Activated CD8-positive, alpha-beta memory T cell treated with anti-CD3 and anti-CD28 coated beads for 1 hour (primary cell): ENCODE results near the gene LRTM1.

Experiments
- DNase-seq, 2 donors: peaks; one replicate each; pipeline ENCODE4 v3.0.0-alpha.2; 2020; ENCODE audit warnings: low read depth in 1 of 2; ENCODE audit errors: extremely low read depth in 1 of 2

LRTM1 gene

DNA sequence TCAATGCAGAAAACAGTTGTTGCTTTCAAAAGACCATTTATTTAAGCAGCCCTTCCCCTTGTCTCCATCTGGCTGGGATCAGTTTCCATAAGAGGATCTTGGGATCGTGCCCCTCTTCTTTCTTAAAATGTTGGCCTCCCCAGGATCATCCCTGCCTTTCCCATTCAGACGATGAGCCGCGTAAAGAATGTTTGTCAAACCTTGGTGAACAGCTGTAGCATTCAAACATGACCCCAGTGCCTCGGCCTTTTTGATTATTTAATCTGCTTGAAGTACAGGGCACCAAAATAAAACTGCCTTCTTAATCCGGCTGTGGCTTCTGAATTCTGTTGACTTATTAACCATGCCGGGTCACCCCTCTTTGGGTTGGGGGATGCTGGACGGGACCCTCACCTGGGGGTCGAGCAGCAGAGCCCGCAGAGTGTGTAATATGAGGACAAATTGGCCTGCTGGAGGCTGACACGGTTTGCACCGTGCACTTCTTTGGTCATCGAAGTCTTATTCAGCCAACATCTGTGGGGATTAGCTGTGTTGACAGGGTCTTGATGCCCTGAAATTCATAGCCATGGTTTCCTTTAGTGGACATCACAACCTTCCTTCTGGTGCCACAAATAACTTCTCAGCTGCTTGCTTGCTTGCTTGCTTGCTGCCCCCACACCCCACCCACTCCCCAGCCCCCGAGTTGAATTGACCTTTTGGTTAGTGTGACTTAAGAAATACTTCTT lies at the start of gene LRTM1:
LRTM1 (minus strand) TSS at position 14 of the 725 bp plus-strand sequence. CDS start 148 bp downstream, outside the sequence.
- DNase-seq = no peak

DNA sequence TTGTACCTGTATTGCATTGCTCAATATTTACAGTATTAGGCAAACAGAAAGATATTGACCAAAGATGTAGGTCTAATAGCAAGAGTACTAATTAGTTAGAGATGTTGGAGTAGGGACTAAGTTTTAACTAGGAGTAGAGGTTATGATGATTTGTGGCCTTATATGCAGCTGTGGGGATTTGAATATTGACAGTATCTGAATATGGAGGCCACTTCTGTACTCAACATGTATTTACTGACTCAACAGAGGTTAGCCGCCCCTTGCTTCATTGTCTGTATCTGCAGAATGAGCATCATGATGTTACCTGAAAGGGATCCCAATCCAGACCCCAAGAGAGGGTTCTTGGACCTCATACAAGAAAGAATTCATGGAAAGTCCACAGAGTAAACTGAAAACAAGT lies 49.6 kb upstream of the LRTM1 start:
- no peak for DNase-seq

DNA sequence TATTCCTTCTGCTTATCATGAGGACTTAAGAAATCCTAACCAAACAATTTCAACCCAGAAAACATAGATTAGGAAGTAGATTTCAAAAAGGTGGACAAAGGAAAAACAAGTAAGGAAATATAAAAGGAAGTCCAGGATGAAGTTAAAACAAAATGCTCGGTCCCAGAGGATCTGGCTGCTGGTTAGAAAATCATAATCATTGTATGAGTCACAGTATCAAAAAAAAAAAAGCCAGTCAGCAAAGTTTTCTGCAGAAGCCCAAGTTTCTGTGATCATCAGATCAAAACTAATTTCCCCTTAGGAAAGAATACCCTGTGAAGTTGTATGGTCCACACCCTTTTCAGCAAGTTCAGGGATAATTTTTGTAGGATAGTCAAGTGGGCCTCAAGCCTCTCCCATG lies 43.0 kb upstream of the LRTM1 start:
- no peak for DNase-seq

DNA sequence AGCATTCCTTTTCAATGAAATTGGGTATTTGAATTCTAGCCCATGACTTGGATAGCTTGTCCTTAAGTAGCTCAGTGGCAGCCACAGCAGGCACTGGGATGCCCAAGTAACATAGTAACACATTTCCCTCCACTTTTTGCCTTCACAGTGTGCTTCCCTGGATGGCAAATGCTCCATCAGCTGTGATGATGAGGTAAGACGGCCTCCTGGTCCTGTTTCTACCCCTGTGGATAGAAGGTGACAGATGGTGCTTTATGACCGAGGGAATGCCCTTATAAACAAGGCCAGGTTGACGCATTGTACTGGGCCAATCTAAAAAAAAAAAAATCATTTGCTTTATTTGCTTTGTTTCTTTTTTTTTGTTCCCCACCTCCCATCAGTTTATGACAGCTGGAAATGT lies 41.8 kb upstream of the LRTM1 start:
- DNase-seq = no peak

GRCh38 chr3:54968546-54969172 lies 40.8 kb upstream of the LRTM1 start:
- DNase-seq = no peak

- no peak for DNase-seq
These were observed 39.9 kb upstream of the LRTM1 start for GRCh38 chr3:54967731-54968161.

GRCh38 chr3:54966979-54967378 lies 39.1 kb upstream of the LRTM1 start:
- DNase-seq = no peak

DNA sequence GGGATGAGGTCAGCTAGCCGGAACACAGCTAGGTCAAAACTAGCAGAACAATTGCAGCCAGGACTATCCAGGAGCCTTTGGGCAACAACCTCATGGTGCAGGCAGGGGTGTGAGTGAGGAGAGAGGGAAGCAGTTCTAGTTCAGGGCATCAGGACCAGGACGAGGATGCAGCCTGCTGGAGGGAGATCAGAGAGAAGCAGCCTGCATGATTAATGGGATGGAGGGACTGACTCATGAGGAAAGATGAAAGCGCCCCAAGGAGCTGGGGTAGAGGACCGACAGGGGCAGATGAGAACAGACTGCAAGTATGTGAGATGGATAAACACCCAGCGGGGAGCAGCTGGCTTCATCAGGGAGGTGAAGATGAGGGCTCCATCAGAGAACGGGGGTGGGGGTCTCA lies 37.9 kb upstream of the LRTM1 start:
- DNase-seq = no peak

DNA sequence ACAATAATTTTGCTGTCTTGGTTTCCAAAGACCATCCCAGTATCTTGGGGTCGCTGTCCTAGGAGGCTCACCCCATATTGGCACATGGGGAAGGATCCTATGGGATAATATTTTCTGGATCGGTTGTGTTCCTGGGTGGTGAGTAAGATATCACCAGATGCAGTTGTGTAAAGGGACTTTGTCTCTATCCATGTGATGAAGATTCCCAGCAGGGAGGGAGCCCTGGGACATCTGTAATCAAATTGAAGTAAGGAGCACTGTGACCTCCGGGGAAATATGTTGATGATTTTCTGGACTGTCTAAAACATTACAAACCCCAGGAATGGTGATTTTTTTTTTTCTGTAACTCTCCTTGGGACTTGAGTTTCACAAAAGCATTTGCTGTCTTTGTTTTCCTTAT lies 36.2 kb upstream of the LRTM1 start:
- no peak for DNase-seq

DNA sequence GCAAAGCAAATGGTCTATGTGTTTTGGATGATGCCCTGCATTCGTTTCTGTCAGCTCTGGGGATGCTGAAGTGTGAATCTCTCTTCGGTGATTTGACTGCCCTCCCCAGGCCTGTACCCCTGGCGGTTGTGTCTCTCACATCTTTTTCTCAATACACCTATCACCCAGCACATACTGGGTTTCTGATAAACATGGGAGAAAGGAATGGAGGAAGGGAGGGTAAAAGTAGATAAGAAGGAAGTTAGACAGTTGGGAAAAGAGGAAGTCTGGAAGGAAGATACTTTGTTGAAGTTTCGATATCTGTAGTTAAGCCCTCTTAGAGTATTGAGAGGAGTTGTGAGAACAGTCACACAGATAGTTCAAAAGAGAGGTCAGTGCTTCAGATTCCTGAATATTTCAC lies 35.8 kb upstream of the LRTM1 start:
- no peak for DNase-seq

- no peak for DNase-seq
These were observed 34.3 kb upstream of the LRTM1 start for GRCh38 chr3:54962200-54962599.

DNA sequence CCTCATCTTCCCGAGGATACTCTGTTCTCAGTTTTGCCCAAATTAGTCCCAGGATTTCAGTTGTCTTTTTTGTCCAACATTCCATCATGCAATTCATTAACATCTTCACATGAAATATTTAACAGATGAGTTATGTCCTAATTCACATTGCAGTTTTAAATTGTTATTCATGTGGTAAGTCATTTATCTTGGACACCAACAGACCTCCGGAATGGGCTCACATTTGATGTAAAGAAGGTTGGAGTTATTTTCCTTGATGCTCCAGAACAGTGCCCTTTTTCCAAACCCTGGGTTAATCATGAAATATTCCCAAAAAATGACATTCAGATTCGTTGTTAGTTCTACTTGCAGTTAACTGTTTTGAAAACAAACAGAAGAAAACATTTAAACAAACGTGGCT lies 32.8 kb upstream of the LRTM1 start:
- no peak for DNase-seq

GRCh38 chr3:54960082-54960481 lies 32.2 kb upstream of the LRTM1 start:
- no peak for DNase-seq

- DNase-seq = no peak
These were observed 29.9 kb upstream of the LRTM1 start for GRCh38 chr3:54957711-54958110.

DNA sequence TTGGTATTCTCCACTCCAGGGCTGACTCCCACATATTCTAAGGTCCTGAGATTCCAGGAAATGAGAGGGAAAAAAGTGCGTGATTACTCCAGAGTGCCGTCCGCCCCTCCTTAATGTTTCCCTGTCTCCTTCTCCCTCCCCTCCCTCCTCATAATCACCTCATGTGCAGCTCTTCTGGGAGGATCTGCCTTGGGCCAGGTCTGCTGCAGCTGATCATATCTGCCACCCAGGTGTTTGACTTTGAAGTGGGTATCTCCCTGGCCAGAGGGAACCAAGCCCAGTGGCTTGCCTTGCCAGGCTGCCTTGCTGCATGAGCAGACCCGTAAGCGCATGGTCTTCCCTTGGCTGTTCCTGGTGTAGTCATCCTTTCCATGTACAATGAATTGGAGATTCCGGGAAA lies 28.1 kb upstream of the LRTM1 start:
- no peak for DNase-seq

DNA sequence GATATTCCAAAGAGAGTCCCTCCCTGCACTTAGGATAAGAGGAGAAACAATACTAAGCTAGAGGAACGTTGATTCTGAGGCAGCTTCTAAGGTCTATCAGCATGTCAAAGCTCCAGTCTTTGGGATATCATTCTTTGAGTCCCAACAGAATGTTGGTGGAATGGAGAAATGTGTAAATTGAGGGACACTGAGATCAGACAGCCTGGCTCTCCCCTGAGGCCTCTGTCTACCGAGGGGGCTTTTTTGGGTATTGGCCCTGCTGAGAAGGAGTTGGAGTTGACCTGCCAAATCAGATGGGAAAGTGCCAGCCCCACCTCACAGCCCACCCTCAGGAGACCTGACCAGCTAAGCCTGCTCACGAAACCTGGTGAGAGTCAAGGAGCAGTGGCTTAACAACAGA lies 27.6 kb upstream of the LRTM1 start:
- DNase-seq = no peak

DNA sequence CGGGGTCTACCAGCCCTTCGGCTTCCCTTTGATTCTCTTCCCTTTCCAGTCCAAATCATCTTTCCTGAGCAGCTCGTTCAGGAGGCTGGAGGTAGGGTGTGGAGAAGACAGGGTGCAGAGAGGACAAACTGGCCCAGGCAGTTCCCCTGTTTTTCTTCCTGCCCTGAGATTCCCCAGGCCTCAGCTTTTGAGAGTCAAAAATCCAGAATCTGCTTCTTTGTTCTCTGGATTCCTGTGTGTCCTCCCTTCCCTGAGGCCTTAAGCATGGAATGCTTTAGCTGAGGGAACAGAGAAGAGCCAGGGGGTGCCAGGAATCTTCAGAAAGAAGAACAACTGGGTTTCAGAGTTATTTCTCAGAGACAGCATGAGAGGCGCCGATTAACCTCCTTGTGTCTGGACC lies 26.7 kb upstream of the LRTM1 start:
- DNase-seq = no peak

DNA sequence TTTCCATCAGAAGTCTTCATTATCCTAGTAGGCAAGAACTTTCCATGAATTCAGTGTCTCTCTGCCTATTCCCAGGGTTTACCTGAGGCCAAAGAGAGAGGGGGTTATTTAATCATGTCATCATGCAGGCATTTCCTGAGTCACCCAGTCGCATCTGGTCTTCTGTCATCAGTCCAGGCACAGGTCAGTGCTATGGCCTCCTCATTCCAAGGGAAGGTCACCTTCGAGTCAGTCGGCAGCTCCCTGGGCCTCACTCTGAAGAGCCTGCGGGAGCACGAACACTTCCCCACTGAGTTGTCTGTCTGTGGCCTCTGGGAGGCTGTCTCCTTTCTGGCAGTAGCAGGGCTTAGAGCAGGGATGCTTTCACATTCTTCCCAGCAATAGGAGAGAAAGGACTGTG lies 26.2 kb upstream of the LRTM1 start:
- DNase-seq = no peak

GRCh38 chr3:54951405-54951804 lies 23.5 kb upstream of the LRTM1 start:
- DNase-seq = no peak

DNA sequence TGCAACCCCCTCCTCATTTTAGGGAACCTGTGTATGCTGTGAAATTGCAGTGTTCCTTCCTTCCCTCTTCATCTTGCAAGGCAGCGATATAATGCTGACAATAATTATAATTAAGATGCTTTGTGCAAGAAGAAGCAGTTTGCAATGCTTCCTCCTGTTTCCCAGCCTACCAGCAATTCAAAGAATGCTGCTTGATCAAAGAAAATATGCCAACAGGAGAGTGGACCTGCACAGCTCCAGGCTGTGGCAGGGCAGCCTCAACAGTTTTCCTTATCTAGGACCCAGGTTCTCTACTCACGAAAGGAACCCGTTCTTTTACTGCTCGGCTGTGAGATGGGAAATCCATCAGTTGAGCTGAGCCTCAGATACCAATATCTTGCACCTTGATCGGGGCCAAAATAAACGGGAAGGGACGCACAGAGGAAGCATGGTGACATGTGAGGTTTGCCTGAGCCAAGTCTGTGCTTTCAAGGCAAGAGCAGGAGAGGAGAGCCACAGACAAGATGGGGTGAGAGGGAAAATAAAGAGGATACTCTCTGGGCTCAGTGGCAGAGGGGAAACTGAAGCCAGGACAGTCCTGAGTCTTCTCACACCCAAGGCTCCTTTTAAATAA lies 22.6 kb upstream of the LRTM1 start:
- no peak for DNase-seq

DNA sequence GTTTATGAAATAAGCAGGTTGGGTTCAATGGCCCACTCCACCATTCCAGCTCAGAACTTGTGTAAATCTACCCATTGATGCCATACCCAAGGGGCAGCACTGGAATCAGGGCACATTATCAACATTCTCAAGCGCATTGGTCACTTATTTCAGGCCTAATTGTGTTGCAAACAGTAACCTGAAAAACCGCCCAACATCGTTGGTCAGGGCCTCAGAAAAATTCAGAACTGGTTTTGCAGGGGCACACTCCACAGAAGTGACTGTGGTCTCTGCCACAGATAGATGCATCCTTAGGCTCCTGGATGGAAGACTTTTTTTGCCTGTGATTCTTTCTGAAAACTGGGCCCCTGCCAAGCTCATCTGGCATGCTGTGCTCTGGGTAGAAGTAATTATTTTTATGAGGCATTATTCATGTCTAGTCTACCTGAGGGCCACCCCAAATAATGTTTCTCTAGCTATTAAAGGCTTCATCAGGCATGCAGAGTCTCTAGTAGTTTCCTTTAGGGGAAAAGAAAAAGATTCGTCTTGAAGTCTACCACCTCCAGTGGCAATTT lies 21.7 kb upstream of the LRTM1 start:
- no peak for DNase-seq
